Mesenteric fat pad (tissue), 1 donor: Measurements from ENCODE around the gene VPS37B. TPM values are rescaled to one million over a fixed set of nuclear protein-coding genes. Genes with fewer than 3 reads are reported as not detected.
A peak's percentile ranks its signal among the peaks of the same experiment; 100 is the strongest.

Experiments
- DNase-seq: peaks from one replicate; pipeline ENCODE4 v3.0.0-alpha.2; 2020; ENCODE audit warnings: low spot score
- total RNA-seq: library from RNA; stranded (reverse); fragmentation: NEBNext Ultra II Directional; extraction: Animal tissue kit (Norgen Biotek cat#: 25700); gene quantifications from one replicate; pipeline ENCODE4 v1.2.1, GENCODE V29; 2021
- donor health status: DM: yes; HTN: yes; CAD: no.

Gene VPS37B
- total RNA-seq, 1 donor from 2014 or later, result 27.5 TPM

DNA sequence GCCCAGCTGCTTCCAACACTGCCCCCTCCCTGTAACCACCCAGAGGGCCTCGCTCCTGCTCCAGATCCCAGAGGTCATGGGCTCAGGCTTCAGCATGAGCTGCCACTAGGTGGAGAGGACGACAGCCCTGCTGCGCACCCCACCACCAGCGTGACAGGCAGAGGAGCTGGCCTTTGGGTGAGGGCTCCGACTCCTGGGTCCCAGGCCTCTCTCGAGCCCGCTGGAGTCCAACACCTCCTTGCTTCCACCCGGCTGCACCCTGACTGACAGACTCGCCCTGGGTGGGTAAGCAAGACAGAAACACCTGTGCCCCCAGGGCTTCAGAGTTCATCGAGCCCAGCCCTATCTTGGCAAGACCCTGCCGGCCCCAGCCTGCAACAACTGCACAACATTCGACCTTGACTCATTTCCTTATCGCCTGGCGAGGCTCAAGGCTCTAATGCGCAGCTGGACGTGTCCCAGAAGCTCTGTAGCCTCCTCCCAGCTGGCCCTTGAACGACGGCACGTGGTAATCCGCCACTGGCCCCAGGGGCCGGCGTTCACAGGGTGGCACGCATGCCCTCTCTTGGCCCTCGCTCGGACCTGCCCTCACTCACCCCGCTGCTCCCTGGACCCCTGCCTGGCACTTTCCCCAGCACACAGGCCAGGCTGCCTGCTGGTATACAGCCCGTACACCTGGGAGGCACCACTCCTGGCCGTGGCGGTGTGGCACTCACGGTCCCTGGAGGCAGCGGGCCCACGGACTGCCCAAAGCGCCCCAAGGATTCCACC lies 28.0 kb downstream of the VPS37B start:
- DNase-seq, result peak; percentile 90

DNA sequence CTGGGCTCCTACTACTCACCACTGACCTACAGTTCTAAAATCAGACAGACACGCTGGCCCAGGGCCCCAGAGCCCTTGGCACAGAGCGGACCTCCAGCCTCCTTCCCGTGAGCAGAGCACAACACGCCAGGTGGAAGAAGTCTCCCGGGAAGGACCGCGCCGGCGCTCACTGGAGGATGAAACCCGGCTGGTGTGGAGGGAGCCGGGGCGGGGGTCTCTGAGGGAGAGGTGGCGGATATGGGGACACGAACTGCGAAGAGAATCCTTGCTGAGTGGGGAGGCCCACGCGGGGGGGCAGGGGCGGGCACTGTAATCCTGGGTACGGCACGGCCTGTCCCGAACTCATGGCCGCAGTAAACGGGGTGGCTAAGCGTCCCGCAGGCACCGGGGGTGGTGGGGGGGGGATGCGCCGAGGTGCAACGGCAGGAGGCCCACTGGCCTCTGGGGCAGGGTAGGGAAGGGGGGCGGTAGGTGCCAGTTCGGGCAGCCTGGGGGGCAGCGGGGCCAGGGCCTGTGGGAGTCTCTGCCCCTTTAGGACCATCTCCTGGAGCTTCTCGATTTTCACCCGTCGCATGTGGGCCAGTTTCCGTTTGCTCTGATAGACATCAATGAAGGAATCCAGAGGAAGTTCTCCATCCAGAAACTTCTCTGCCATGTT lies 28.8 kb downstream of the VPS37B start:
- peak; percentile 83 for DNase-seq

DNA sequence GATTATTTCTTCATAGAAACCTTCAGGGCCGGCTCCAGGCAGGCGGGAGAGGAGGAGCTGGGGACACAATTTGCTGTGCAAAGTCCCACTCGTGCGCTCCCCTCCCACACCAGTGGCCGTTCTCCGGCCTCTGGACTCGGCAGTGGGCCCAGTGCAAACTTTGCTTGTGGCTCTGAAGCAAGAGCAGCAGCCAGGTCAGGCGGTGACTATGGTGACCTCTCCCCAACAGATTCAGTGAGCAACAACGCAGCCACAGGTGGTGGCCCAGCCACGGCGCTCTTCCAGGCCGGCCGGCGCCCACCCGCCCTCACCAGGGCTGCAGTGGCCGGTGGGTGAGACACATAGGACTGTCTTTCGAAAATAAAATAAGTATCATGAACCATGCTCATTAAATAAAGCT lies 29.5 kb downstream of the VPS37B start:
- peak; percentile 59 for DNase-seq

GRCh38 chr12:122865268-122866231 lies 30.4 kb downstream of the VPS37B start:
- peak; percentile 88 for DNase-seq

DNA sequence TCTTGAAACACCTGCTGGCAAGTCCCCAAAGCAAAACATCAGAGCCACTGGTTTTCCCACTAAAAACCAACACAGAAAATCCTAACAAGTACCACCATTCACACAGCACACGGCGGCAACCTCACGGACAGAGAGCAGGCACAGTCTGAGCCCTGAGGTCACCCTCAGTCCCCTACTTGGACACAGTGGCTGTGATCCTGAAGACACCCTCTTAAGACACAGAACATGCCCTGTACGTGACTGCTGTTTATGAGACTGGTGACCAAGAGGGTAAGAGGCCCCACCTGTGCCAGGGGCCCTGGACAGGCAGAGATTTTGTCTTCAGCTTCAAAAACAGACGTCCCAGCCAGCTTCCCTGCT lies 31.1 kb downstream of the VPS37B start:
- DNase-seq, result no peak

DNA sequence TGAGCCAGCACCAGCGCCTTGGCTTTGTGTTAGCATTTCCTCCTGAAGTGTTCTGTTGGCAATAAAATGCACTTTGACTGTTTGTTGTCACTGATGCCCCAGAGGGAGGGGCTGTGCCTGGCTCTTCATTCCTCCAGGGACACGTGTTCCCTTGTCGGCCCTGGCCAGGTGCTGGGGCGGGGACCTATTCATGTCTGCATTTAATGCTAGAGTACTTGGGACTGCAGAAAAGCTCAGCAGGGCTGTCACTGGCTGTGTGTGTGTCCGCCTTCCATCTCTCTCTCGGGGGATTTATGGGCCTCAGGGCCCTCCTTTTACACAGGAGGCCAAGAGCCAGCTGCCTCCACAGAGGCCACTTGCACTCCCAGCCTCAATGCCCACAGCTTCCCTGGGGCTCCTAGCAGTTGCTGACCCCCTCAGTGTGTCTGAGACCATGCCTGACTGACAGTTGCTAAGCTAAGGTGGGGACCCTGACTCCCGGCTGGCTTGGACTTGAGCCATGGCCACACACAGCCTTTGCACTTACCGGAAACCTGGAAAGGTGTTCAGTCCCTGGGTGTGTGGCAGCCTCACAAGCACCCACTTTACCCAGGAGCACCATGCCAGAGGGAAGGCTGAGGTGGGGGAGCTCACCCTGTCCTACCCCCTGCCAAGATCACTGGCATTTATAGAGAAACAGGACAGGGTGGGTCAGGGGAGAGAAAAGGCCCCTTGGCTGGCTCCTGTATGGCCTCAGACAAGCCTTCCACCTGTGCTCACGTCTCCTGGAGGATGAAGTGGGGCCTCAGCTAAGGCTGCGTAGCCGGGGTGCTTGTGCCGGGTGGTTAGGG lies 32.8 kb downstream of the VPS37B start:
- peak; percentile 90 for DNase-seq

DNA sequence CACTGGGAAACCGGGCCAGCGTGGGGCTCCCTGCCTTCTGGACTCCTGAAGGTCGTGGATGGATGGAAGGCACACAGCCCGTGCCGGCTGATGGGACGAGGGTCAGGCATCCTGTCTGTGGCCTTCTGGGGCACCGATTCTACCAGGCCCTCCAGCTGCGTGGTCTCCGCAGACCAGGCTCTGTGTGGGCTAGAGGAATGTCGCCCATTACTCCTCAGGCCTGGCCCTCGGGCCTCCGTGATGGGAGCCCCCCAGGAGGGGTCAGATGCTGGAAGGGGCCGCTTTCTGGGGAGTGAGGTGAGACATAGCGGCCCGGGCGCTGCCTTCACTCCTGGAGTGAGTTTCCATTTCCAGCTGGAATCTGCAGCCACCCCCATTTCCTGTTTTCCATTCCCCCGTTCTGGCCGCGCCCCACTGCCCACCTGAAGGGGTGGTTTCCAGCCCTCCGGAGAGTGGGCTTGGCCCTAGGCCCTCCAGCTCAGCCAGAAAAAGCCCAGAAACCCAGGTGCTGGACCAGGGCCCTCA lies 33.8 kb downstream of the VPS37B start:
- peak; percentile 82 for DNase-seq

DNA sequence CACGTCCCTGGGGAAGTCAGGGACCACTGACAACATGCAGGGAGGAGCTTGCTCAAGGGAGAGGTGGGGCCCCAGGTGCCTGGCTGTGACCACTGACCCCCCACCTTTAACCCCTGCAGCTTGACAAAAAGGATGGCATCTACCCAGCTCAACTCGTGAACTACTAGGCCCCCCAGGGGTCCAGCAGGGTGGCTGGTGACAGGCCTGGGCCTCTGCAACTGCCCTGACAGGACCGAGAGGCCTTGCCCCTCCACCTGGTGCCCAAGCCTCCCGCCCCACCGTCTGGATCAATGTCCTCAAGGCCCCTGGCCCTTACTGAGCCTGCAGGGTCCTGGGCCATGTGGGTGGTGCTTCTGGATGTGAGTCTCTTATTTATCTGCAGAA lies 34.3 kb downstream of the VPS37B start:
- DNase-seq, result peak; percentile 87

- DNase-seq, result peak; percentile 85
Measured at GRCh38 chr12:122860854-122861586, 34.9 kb downstream of the VPS37B start.

DNA sequence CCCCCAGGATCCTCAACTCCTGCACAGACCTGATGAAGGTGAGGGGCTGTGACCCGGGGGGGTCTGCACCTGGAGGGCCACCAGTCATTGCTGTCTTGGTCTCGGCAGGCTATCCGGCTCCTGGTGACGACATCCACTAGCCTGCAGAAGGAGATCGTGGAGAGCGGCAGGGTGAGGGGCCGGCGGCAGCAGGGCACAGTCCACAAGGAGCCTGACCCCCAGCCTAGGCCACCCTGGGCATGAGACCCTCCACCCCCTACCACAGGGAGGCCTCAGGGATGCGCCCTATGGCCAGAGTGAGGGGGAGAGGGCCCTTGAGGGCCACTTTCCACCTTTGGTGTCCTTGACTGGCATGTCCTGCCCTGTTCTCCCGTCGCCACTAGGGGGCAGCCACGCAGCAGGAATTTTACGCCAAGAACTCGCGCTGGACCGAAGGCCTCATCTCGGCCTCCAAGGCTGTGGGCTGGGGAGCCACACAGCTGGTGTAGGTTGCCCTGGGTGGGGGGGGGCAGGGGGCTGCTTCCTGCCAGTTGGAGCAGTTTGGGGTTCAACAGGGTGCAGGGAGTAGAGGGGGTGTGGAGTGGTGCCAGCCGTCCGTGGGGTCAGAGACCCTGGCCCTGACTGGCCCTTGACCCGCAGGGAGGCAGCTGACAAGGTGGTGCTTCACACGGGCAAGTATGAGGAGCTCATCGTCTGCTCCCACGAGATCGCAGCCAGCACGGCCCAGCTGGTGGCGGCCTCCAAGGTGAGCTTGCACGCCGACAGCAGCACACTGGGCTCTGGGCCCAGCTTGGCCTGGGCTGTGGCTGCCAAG lies 35.7 kb downstream of the VPS37B start:
- no peak for DNase-seq

DNA sequence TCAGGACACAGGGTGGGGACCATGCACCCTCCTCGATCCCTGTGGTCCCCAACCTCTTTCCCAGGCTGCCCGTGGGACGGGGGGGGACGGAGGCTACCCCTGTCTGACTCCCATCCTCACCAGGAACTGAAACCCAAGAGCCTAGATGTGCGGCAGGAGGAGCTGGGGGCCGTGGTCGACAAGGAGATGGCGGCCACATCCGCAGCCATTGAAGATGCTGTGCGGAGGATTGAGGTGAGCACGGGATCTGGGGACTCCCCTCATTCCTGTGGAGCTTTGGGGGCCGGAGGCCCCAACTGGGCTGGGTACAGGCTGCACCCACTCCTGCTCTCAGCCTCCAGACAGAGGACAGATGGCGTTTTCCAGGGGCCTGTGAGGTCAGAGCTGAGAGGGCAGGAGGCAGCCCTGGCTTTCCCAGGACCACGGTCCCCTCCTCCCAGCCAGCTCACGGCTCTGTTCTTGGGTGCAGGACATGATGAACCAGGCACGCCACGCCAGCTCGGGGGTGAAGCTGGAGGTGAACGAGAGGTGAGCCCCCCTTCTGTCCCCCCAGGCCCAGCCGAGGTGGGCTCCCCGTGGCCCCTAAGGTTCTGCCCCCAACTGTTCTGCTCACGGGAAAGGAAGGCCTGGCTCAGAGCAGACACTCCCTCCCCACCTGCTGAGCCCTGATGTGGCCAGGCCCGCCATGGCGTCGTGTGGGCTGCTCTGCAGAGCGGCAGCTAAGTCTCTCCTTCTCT lies 36.5 kb downstream of the VPS37B start:
- no peak for DNase-seq

GRCh38 chr12:122858591-122859302 lies 37.2 kb downstream of the VPS37B start:
- no peak for DNase-seq

- no peak for DNase-seq
Measured at GRCh38 chr12:122858171-122858570, 37.8 kb downstream of the VPS37B start.

DNA sequence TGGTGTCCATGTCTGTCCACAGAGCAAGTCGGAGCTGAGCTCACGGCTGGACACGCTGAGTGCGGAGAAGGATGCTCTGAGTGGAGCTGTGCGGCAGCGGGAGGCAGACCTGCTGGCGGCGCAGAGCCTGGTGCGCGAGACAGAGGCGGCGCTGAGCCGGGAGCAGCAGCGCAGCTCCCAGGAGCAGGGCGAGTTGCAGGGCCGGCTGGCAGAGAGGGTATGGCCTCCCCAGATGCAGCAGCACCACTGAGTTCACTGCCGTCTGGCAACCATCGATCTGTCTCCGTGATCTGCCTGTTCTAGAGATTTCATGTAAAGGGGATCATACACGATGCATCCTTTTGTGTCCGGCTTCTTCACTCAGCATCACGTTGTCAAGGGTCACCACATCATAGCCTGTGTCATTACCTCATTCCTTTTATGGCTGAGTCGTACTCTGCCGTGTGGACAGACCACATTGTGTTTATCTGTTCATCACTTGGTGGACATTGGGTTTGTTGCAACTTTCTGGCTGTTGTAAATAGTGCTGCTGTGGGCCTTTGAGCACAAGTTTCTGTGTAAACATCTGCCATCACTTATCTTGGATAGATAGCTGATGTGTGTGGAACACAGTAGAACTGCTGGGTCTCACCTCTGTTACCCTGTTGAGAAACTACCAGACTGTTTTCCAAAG lies 38.8 kb downstream of the VPS37B start:
- DNase-seq, result no peak

GRCh38 chr12:122855928-122856831 lies 39.7 kb downstream of the VPS37B start:
- no peak for DNase-seq
